ENCODE data around the gene MAMDC2.

The MAMDC2 gene

DNA sequence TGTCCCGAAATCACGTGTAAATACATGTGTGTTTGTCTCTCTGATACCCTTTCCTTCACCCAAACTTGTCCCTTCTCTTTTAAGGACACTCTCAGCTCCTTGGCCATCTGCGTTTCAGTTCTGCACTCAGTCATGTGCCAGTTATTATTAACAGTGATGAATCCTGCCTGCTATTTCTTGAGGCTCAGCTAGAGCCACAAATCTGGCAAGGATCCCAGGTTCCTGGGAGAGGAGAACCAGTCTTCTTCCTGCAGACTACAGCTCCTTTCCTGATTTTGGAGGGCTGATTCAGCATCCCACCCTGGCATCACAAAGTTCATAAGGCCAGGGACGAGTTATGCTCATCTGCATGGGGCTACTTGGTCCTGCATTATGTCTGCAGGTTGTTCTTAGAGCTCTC is 5.6 kb downstream of the MAMDC2 start:
- Histone ChIP-seq H2AFZ (ENCODE audit: low read length) (peak overlapping the region; percentile 20), H4K20me1 (ENCODE audit: insufficient read depth, low read length) (no peaks in the 10 kb centered on the region), H3K27ac (ENCODE audit: low read length) (peak overlapping the region; percentile 78), H3K79me2 (ENCODE audit: low read length) (peaks cover 61% of the 10 kb centered on the region), H3K4me2 (ENCODE audit: low read depth, low read length) (peak overlapping the region; percentile 67), H3K4me1 (ENCODE audit: low read length) (peaks cover 38% of the 10 kb centered on the region), H3K9ac (ENCODE audit: low read length) (peak overlapping the region; percentile 29), H3F3A (ENCODE audit: insufficient read depth, low read length) (peaks cover 46% of the 10 kb centered on the region), H3K9me2 (replicated peaks; ENCODE audit: insufficient read depth, low read length) (no peaks in the 10 kb centered on the region), H3K36me3 (replicated peaks; ENCODE audit: insufficient read depth, low read length) (no peaks in the 10 kb centered on the region), H3K9me3 (replicated peaks; ENCODE audit: insufficient read depth, low read length) (no peaks in the 10 kb centered on the region), H3K27me3 (replicated peaks; ENCODE audit: insufficient read depth, low read length) (no peaks in the 10 kb centered on the region), H3K4me3 (ENCODE audit: low read length) (peak overlapping the region; percentile 43)
- TF ChIP-seq EZH2 (optimal IDR thresholded peaks at IDR 0.05; ENCODE audit: low read depth, low read length) (no peak), EZH2phosphoT487 (IDR thresholded peaks at IDR 0.05; ENCODE audit: low read length) (no peak)
- TF ChIP-seq, protein P1, sequence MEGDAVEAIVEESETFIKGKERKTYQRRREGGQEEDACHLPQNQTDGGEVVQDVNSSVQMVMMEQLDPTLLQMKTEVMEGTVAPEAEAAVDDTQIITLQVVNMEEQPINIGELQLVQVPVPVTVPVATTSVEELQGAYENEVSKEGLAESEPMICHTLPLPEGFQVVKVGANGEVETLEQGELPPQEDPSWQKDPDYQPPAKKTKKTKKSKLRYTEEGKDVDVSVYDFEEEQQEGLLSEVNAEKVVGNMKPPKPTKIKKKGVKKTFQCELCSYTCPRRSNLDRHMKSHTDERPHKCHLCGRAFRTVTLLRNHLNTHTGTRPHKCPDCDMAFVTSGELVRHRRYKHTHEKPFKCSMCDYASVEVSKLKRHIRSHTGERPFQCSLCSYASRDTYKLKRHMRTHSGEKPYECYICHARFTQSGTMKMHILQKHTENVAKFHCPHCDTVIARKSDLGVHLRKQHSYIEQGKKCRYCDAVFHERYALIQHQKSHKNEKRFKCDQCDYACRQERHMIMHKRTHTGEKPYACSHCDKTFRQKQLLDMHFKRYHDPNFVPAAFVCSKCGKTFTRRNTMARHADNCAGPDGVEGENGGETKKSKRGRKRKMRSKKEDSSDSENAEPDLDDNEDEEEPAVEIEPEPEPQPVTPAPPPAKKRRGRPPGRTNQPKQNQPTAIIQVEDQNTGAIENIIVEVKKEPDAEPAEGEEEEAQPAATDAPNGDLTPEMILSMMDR (IDR thresholded peaks at IDR 0.05; ENCODE audit: low read length) = no peak
- peak; percentile 25 for DNase-seq

DNA sequence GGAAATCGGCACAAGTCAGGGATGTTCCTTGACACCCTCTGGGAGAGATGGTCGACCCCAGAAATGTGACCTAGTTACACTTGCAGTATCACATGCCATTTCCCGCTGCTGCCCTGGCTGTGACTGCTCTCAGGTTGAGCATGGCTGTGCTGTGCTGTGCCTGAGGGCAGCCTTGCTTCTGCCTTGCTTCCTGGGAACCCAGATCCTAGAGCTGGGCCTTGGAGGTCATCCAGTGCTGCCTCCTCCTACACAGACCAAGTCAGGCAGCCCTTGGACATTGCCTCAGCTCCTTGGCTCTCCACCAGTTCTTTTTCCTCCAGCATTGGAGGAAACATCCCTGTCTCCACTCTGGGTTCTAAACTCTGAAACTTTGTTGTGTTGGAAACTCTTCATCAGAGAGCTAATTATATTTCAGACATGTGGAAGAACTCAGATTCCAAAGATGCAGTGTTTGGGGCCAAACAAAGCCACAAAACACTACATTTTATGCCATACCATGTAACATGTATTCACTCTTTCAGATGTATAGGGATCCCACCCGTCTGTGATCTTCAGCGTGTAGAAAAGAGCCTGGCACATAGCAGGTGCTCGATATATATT is 6.1 kb downstream of the MAMDC2 start:
- H2AFZ ChIP-seq (ENCODE audit: low read length) = peak overlapping the region; percentile 20; the same call in 1 of the 2 replicates
- peaks cover 63% of the 10 kb centered on the region for H3K79me2 ChIP-seq (ENCODE audit: low read length)
- peaks cover 41% of the 10 kb centered on the region for H3F3A ChIP-seq (ENCODE audit: insufficient read depth, low read length)
- peak overlapping the region; percentile 43; the same call in 1 of the 2 replicates for H3K4me3 ChIP-seq (ENCODE audit: low read length)
- peak overlapping the region; percentile 78 for H3K27ac ChIP-seq (ENCODE audit: low read length)
- H4K20me1 ChIP-seq (ENCODE audit: insufficient read depth, low read length) = no peaks in the 10 kb centered on the region
- no peaks in the 10 kb centered on the region for H3K9me2 ChIP-seq (replicated peaks; ENCODE audit: insufficient read depth, low read length)
- peak overlapping the region; percentile 67 for H3K4me2 ChIP-seq (ENCODE audit: low read depth, low read length)
- H3K4me1 ChIP-seq (ENCODE audit: low read length) = peaks cover 38% of the 10 kb centered on the region
- H3K9me3 ChIP-seq (replicated peaks; ENCODE audit: insufficient read depth, low read length) = no peaks in the 10 kb centered on the region
- DNase-seq = no peak
- no peaks in the 10 kb centered on the region for H3K27me3 ChIP-seq (replicated peaks; ENCODE audit: insufficient read depth, low read length)
- H3K36me3 ChIP-seq (replicated peaks; ENCODE audit: insufficient read depth, low read length) = no peaks in the 10 kb centered on the region
- TF ChIP-seq EZH2 (optimal IDR thresholded peaks at IDR 0.05; ENCODE audit: low read depth, low read length) (no peak), EZH2phosphoT487 (IDR thresholded peaks at IDR 0.05; ENCODE audit: low read length) (no peak)
- TF ChIP-seq, protein P1 (IDR thresholded peaks at IDR 0.05; ENCODE audit: low read length) = no peak
- peak overlapping the region; percentile 29; the same call in 1 of the 2 replicates for H3K9ac ChIP-seq (ENCODE audit: low read length)

DNA sequence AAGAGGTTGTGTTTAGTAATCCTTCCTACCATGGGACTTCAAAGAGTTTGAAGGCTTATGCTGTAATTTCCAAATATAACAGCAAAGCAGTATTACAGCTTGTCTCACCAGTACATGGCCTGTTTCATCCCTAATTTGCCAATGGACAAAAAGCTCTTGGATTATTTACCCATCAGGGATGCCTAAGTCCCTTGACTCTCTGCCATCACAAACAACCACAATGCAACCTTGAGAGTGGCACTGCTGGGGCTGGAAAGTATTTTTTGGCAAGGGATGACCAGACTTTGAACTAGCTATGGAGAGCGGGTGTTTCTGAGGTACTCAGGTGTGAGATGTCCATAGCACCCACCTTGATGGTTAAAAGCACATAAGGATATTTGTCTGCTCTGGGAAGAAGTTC is 9.1 kb downstream of the MAMDC2 start:
- Histone ChIP-seq H3K9me2 (replicated peaks; ENCODE audit: insufficient read depth, low read length) (no peaks in the 10 kb centered on the region), H3K27me3 (replicated peaks; ENCODE audit: insufficient read depth, low read length) (no peaks in the 10 kb centered on the region), H3K9ac (ENCODE audit: low read length) (no peak overlapping the region), H3K36me3 (replicated peaks; ENCODE audit: insufficient read depth, low read length) (no peaks in the 10 kb centered on the region), H3K27ac (ENCODE audit: low read length) (no peak overlapping the region), H3K79me2 (ENCODE audit: low read length) (peaks cover 52% of the 10 kb centered on the region), H3K9me3 (replicated peaks; ENCODE audit: insufficient read depth, low read length) (no peaks in the 10 kb centered on the region), H3K4me2 (ENCODE audit: low read depth, low read length) (no peak overlapping the region), H3F3A (ENCODE audit: insufficient read depth, low read length) (peaks cover 13% of the 10 kb centered on the region), H3K4me1 (ENCODE audit: low read length) (peaks cover 19% of the 10 kb centered on the region), H2AFZ (ENCODE audit: low read length) (no peak overlapping the region), H4K20me1 (ENCODE audit: insufficient read depth, low read length) (no peaks in the 10 kb centered on the region), H3K4me3 (ENCODE audit: low read length) (no peak overlapping the region)
- no peak for TF ChIP-seq EZH2phosphoT487 (IDR thresholded peaks at IDR 0.05; ENCODE audit: low read length)
- TF ChIP-seq, protein P1 (IDR thresholded peaks at IDR 0.05; ENCODE audit: low read length) = no peak
- TF ChIP-seq EZH2 (optimal IDR thresholded peaks at IDR 0.05; ENCODE audit: low read depth, low read length) = no peak
- DNase-seq = no peak
